Stimulated activated naive CD4-positive, alpha-beta T cell treated with Interleukin-2 at 50 U/mL for 16 hours (primary cell): Measurements from ENCODE around the gene RBM33.

Source experiments
- DNase-seq: peaks from one replicate; lab custom pipeline; 2025; lab: John Stamatoyannopoulos, UW

RBM33 gene

GRCh38 chr7:155770241-155770640 is 125.8 kb downstream of the RBM33 start:
- DNase-seq, result no peak

DNA sequence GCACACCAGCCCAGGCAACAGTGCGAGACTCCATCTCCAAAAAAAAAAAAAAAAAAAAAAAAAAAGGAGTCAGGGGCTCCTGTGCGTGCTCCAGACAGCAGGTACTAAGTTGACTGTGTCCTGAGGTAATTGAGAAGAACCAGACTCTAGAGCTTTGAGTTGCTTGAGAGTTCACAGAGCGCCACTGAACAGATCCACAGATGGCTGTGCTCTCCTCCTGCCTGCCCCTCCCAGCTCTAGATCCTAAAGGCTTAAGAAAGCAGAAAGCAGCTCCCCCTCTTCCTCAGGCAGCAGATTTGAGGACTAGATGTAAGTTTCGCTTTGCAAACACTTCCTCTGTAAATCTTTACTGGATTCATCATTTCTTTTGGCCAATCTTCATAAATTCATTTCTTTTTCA is 129.1 kb downstream of the RBM33 start:
- DNase-seq, result no peak

DNA sequence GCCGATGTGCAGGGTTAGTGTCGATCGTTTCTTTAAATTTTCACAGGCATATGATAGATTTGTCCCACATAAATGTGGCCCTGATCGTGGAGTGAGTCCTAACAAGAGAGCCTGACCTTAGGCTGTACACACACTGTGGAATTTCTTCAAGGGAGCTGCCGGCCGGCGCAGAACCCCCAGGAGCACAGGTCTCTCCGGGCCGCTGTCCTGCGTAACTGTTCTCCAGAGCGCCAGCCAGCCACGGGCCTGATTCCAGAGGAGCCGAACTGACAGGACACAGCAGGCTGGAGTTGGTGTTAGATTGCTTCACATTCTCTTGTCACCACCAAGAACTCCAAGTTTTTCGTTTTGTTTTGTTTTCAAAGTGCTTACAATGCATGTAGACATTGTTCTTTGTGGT is 130.5 kb downstream of the RBM33 start:
- no peak for DNase-seq

DNA sequence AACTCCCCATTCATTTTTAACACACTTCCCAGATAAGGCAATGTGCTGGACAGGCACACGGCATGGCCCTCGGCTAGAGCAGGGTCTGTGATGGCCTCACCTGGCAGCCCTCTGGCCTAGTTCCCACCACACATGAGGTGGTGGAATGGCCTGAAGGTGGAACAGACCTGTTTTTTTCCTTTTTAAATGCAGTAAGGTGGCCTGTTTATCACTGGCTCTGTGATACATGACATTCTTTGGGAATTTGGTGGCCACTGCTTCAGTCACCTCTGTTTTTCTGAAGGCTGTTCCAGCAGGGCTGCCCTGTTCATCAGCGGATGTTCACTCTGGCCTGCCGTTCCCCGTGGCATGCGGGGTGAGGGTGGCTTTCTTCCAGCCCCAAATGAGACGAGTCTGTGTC is 131.2 kb downstream of the RBM33 start:
- DNase-seq, result no peak

- no peak for DNase-seq
These were observed 132.1 kb downstream of the RBM33 start for GRCh38 chr7:155776606-155777005.

DNA sequence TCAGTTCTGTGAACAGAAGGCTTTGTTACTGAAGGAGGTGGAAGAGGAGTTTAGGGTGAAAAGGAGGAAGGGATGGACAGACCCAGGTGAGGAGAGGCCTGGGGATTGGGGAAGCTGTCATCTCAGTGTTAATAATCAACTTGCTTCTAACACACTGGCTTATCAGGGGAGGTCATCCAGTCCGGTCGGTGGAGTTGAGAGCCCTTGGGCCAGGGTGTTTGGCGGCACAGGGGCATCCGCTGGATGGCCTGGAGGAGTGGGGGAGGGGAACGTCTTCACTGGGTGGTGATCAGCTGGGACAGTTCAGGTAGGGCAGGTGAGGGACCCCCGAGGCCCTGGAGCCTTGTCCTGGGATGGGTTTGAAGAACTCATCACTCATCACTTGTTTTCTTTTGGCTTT is 133.9 kb downstream of the RBM33 start:
- no peak for DNase-seq

- no peak for DNase-seq
These were observed 136.4 kb downstream of the RBM33 start for GRCh38 chr7:155780884-155781283.

- DNase-seq, result no peak
These were observed 137.0 kb downstream of the RBM33 start for GRCh38 chr7:155781433-155781832.

GRCh38 chr7:155782466-155782865 is 138.0 kb downstream of the RBM33 start:
- DNase-seq, result no peak

DNA sequence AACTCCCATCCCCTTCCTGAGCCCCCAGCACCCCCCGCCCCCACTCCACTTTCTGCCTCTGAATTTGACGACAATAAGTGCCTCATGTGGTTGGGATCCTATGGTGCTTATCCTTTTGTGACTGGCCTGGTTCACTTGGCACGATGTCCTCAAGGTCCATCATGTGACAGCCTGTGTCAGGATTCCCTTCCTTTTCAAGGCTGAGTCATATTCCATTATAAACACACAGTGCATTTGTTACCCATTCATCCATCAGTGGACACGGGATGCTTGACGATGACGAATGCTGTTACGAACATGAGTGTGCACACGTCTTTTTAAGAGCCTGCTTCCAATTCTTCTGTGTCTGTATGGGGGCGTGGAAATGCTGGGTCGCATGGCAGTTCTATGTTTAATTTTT is 141.1 kb downstream of the RBM33 start:
- DNase-seq, result no peak

- no peak for DNase-seq
These were observed 142.0 kb downstream of the RBM33 start for GRCh38 chr7:155786491-155786890.

DNA sequence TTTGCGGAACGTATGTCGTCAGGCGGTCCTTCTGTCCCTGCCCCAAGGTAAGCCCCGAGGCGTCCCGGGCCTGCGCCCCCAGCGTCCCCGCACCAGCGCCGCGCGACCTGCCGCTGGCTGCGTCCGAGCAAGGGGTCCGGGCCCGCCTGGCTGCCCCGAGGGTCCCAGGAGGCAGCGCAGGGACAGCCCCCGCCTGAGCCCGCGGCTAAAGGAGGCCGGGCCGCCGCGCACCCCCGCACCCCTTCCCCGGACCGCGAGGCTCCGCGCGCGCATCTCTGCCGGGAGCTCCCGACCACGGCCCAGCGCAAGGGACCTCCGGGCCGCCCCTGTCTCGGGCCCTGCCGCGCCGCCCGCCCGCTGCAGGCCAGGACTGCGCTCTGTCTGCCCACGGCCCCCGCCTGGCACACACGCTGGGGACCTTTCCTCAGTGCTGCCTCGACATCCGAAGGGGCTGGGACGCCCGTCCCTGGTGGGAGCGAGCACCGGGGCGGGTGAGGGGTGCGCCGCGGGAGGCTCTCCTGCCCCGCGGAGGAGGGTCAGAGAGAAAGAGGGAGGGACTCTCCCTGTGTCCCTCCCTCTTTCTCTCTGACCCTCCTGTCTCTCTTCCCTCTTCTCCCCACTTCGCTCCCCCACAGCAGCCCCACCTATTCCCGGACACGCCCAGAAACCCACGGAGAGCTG is 142.8 kb downstream of the RBM33 start:
- no peak for DNase-seq

- DNase-seq, result no peak
These were observed 144.1 kb downstream of the RBM33 start for GRCh38 chr7:155788616-155789000.

- DNase-seq, result no peak
These were observed 144.7 kb downstream of the RBM33 start for GRCh38 chr7:155789001-155789725.

DNA sequence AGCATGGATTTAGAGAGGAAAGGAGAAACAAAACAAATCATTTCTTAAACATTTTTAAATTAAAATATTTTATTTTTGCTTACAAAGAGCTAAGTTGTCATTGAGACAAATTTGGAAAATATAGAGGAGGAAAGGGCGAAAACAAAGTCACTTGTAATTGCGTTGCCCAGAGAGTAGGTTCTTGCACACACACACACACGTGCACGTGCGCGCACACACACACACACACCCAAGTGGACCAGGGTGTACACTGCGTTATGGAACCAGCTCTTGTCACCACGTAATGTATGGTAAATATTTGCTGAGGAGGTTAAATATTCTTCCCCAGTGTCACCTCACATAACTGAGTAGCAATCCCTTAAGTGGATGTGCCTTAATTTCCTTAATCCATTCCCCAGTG is 146.2 kb downstream of the RBM33 start:
- no peak for DNase-seq

DNA sequence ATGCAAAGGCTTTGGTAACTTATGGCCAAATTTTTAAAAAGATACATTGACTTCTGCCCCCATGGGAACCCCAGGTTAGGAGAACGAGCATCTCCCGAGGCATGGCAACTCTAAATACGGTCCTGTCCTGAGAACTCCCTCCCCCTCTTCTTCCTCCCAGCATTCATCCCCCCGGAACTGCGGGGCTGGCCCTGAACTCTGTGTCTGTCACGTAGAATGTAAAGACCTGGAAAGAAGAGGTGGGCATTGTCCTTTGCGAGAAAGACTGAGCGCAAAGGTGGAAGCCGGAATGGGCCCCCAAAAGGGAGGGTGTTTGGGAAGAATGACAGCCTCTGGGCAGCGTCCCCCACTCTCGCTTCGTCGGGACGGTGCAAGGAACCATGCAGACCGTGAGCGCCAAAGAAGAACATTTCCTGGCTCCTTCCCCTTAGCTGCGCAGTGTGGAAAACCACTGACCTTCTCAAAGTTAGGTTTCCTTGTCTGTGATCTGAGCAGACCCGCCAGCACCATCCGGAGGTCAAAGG is 146.8 kb downstream of the RBM33 start:
- DNase-seq, result no peak

- no peak for DNase-seq
These were observed 147.4 kb downstream of the RBM33 start for GRCh38 chr7:155791836-155792235.

- no peak for DNase-seq
These were observed 148.0 kb downstream of the RBM33 start for GRCh38 chr7:155792315-155792960.

GRCh38 chr7:155792999-155793560 is 148.6 kb downstream of the RBM33 start:
- DNase-seq, result no peak

DNA sequence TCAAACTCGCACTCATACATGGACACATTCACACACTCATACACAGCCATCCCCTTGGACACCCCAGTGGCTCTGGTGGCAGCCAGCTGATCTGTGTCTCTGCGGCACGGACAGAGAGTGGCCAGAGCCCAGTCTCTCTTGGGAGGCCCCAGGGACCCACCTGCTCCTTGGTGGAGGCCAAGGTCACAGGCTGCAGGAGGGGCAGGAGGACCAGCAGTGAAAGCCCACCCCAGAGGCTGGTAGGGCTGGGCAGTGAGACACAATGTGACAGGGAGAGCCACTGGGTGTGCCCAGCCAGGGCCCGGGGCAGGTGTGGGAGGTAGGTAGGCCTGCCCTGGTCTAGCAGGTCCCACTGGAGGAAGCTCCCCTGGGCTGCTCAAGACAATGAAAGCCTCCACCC is 149.3 kb downstream of the RBM33 start:
- no peak for DNase-seq

DNA sequence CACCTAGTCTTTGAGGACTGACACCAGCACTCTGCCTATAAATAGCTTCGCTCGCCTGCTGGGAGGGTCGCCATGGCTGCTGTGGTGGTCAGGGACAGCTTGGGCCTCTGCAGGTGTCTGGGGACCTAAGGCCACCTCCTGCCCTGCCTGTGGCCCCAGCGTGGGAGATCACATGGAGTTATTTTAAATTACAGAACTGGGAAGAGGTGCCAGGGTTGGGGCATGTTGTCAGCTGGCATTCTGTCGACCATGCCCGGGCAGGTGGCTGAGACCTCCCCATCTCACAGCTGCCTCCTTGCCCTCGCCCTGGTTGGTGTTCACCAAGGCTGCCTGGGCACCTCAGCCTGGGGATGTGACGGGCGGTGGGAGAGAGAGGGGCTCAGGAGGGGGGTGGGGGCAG is 149.7 kb downstream of the RBM33 start:
- DNase-seq, result no peak

DNA sequence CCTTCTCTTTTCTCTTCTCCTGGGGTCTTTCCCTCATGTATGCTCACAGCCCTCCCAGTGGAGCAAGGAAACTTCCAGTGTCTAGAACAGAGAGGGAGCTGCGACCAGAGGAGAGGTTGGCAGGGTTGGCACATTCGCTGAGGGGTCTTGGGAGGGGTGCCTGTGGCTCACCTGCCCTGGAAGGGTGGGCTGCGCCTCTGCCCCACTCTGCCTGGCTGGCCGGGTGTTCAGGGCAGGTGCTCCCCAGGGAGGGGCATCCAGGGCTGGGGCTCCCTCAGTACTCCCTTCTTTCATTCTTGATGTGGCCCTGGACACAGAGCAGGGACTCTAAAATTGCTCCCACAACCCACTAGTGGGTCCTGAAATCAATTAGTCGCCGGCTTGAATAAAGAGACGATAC is 150.9 kb downstream of the RBM33 start:
- DNase-seq, result no peak

DNA sequence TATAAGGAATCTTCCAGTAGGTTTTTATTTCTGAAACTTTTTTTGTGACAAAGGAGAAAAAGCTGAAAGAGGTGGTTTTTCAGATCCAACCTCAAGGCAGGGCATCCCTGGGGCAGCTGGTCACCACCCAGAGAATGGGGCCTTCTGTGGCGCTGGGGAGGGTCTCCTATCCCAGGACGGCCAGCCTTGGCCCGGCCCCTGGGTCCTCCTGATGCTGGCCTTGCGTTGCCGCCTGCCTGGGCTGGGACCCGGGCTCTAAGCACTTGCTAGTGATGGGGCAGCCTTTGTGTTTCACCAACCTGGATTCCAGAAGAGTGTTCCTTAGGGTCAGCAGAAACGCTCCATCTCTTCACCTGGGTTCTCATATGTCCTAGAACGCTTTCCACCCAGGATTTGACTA is 151.5 kb downstream of the RBM33 start:
- no peak for DNase-seq
